ENCODE results near the gene ZSCAN9.
A peak's percentile ranks its signal among the peaks of the same experiment; 100 is the strongest.

The ZSCAN9 gene

GRCh38 chr6:28224131-28225055, 682 bp upstream of the ZSCAN9 start:
- no peak for DNase-seq

- DNase-seq, result no peak
Observed at GRCh38 chr6:28226460-28226859, 1.4 kb downstream of the ZSCAN9 start.

- no peak for DNase-seq
Observed at GRCh38 chr6:28232785-28233184, 7.7 kb downstream of the ZSCAN9 start.

GRCh38 chr6:28235912-28236452, 10.9 kb downstream of the ZSCAN9 start:
- DNase-seq, result no peak

GRCh38 chr6:28239636-28240035, 14.6 kb downstream of the ZSCAN9 start:
- DNase-seq, result no peak

- no peak for DNase-seq
Observed at GRCh38 chr6:28240471-28240870, 15.4 kb downstream of the ZSCAN9 start.

GRCh38 chr6:28243946-28244345, 18.9 kb downstream of the ZSCAN9 start:
- no peak for DNase-seq

GRCh38 chr6:28245206-28245941, 20.3 kb downstream of the ZSCAN9 start:
- DNase-seq, result no peak

GRCh38 chr6:28248916-28249315, 23.8 kb downstream of the ZSCAN9 start:
- DNase-seq, result no peak

GRCh38 chr6:28250747-28251146, 25.7 kb downstream of the ZSCAN9 start:
- DNase-seq, result no peak

- DNase-seq, result no peak
Observed at GRCh38 chr6:28251661-28252008, 26.6 kb downstream of the ZSCAN9 start.

GRCh38 chr6:28252009-28252975, 27.2 kb downstream of the ZSCAN9 start, which contains the start of gene ZKSCAN4:
ZKSCAN4 (minus strand) TSS chr6:28252269; CDS start chr6:28251980, 289 bp downstream.
- peak; percentile 89 for DNase-seq

- DNase-seq, result no peak
Observed at GRCh38 chr6:28254121-28254519, 29.0 kb downstream of the ZSCAN9 start.

- DNase-seq, result no peak
Observed at GRCh38 chr6:28257042-28257441, 32.0 kb downstream of the ZSCAN9 start.

GRCh38 chr6:28258877-28259777, 34.1 kb downstream of the ZSCAN9 start, which contains the start of gene NKAPL:
NKAPL (plus strand) TSS chr6:28259297; CDS start chr6:28259372, 75 bp downstream.
- peak; percentile 88 for DNase-seq

- DNase-seq, result no peak
Observed at GRCh38 chr6:28263922-28264321, 38.8 kb downstream of the ZSCAN9 start.

- no peak for DNase-seq
Observed at GRCh38 chr6:28264834-28265401, 39.8 kb downstream of the ZSCAN9 start.

GRCh38 chr6:28266563-28266961, 41.5 kb downstream of the ZSCAN9 start:
- DNase-seq, result no peak

- peak; percentile 95 for DNase-seq
Observed at GRCh38 chr6:28266962-28267694, 42.1 kb downstream of the ZSCAN9 start, which contains the start of gene ZSCAN26. ZSCAN26 (plus strand) TSS chr6:28267143; CDS start chr6:28271920, 4,777 bp downstream.

GRCh38 chr6:28267695-28268059, 42.6 kb downstream of the ZSCAN9 start:
- no peak for DNase-seq

All from activated CD8-positive, alpha-beta memory T cell treated with anti-CD3 and anti-CD28 coated beads for 24 hours (primary cell).